Heart right ventricle (tissue), 16 donors: Measurements from ENCODE around the gene SLC36A1. TPM values are rescaled to one million over a fixed set of nuclear protein-coding genes. Genes with fewer than 3 reads are reported as not detected.

Source experiments
- ATAC-seq, 8 donors: fragments of 200-7000 bp; cut with Tn5 transposase; one replicate each; pipeline ENCODE4 v1.9.1; 2020; ENCODE audit warnings: mild to moderate bottlenecking in 8 of 8, moderate library complexity in 8 of 8, moderate number of reproducible peaks in 1 of 8
- DNase-seq, 2 donors: peaks; one replicate each; pipeline ENCODE4 v3.0.0-alpha.2; 2020
- H3K27ac ChIP-seq, 10 donors: fragments of 200-600 bp; sonication (generic) in 2 of 10; one replicate each; pipeline versions ENCODE4 v1.5.0 to v1.8.0; 2020 to 2022; ENCODE audit warnings: mild to moderate bottlenecking in 3 of 10
- H3K27me3 ChIP-seq, 7 donors: fragments of 200-600 bp; one replicate each; pipeline ENCODE4 v1.8.0; 2021 to 2022; ENCODE audit warnings: mild to moderate bottlenecking in 2 of 7
- H3K36me3 ChIP-seq, 9 donors: fragments of 200-600 bp; sonication (generic) in 1 of 9; one replicate each; pipeline versions ENCODE4 v1.5.0 to v1.8.0; 2020 to 2022; ENCODE audit warnings: mild to moderate bottlenecking in 2 of 9
- H3K4me1 ChIP-seq, 9 donors: fragments of 200-600 bp; sonication (generic) in 1 of 9; one replicate each; pipeline versions ENCODE4 v1.5.0 to v1.8.0; 2020 to 2022; ENCODE audit warnings: mild to moderate bottlenecking in 4 of 9
- H3K4me3 ChIP-seq, 10 donors: fragments of 200-600 bp; sonication (generic) in 2 of 10; one replicate each; pipeline versions ENCODE4 v1.5.0 to v1.8.0; 2020 to 2022; ENCODE audit warnings: mild to moderate bottlenecking in 7 of 10, moderate library complexity in 2 of 10
- H3K9me3 ChIP-seq, 11 donors: fragments of 200-600 bp in 10 of 11; sonication (generic) in 2 of 11; one replicate each; pipeline versions ENCODE4 v1.5.0 to v1.8.0; 2013 to 2022; ENCODE audit warnings: mild to moderate bottlenecking in 2 of 11, control low read depth in 1 of 11, moderate library complexity in 1 of 11
- CTCF ChIP-seq, 9 donors: fragments of 200-600 bp; sonication (generic) in 2 of 9; IDR thresholded peaks; one replicate each; pipeline versions ENCODE4 v1.5.0 to v1.8.0; 2021 to 2022; ENCODE audit warnings: antibody characterized with exemption in 9 of 9, mild to moderate bottlenecking in 5 of 9, moderate library complexity in 1 of 9
- WGBS, 2 donors: extraction: QIAGEN DNeasy Blood & Tissue Kit; methylation state at CpG; one replicate each; pipeline ENCODE4 v1.1.7; 2013; ENCODE audit warnings: inconsistent platforms in 1 of 2; 5-methylcytosine and 5-hydroxymethylcytosine counted together
- intact Hi-C, 10 donors: fragments of 100-400 bp; cut with DNase I; formaldehyde crosslinking; loops; one replicate each; pipeline versions ENCODE4 v1.11.1 to v1.14.2; 2022
- polyA plus RNA-seq, 2 donors: library from polyadenylated mRNA; stranded (reverse); fragments of 200-250 nt; gene quantifications; one replicate each; pipeline ENCODE4 v1.2.3, GENCODE V29; 2013
- total RNA-seq, 10 donors: library from RNA; stranded (reverse); fragmentation: NEBNext Ultra II Directional in 3 of 10; extraction: Animal tissue kit (Norgen Biotek cat#: 25700) in 3 of 10; gene quantifications; one replicate each; pipeline versions ENCODE4 v1.2.1 to v1.2.4, GENCODE V29; 2021 to 2023
- donor health status: Arrhythmogenic right ventricular cardiomyopathy.
- donor health status: ischemic (EF 13 %, LVEDD 7.1; RV severe dilation, severe dysfunction).
- donor health status: healthy with polysubstance abuse.
- donor health status: DM: no; HTN: yes; CAD: no.
- donor health status: DM: no; HTN: no; CAD: no.
- donor health status: ischemic (EF 25% LVEDD 6.9; RV normal size, moderate dysfunction).
- donor health status: ischemic (EF 25% LVEDD 5.7; RV mildly dilated, moderate dysfunction).
- donor health status: healthy.
- donor health status: DM: yes; HTN: yes; CAD: no.
- donor health status: Ischemic cardiomyopathy.
- donor health status: ischemic (EF 35%, LVEDD 5.7; RV mildly dilated, moderate dysfunction).
- donor health status: nonischemic (EF 11% LVEDD 7.7; RV severe dilation, severe dysfunction).
- donor health status: DM: yes; HTN: yes; CAD: no.
- donor health status: PGD.
- donor health status: ischemic (EF 29% LVEDD 5.4; RV normal size, mild dysfunction).
- donor health status: nonischemic (EF 23%, LVEDD 6.1; RV moderate dilation, normal function).

The SLC36A1 gene
- total and polyA plus RNA-seq, 12 donors, result 0.94 to 15.3 (median 2.6) TPM

DNA sequence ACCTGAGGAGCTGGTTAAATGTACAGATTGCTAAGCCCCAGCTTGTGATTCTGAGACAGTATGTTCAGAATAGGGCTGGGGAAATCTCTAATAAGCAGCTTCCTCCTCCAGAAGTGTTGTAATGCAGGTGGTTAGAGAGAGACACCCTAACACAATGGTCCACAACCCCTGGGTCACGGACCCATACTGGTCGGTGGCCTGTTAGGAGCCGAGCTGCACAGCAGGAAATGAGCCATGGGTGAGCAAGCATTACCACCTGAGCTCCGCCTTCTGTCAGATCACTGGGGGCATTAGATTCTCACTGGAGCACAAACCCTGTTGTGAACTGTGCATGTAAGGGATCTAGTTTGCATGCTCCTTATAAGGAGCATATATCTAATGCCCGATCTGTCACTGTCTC lies 61.8 kb downstream of the SLC36A1 start:
- no peaks in the 10 kb centered on the region for H3K4me1 ChIP-seq
- no peak for TF ChIP-seq CTCF (IDR thresholded peaks at IDR 0.05)
- no peak for DNase-seq
- no peak for ATAC-seq
- intact Hi-C loops, result no loop called here
- 78 to 80% methylated on average over 5 of the region's 5 CpGs for WGBS, 2 donors
- peaks cover 0 to 8% (median 0%) of the 10 kb centered on the region in 9 donors for H3K36me3 ChIP-seq
- no peak overlapping the region for H3K27ac ChIP-seq
- H3K4me3 ChIP-seq, result no peak overlapping the region
- H3K9me3 ChIP-seq, result no peaks in the 10 kb centered on the region
- H3K27me3 ChIP-seq, result no peaks in the 10 kb centered on the region

DNA sequence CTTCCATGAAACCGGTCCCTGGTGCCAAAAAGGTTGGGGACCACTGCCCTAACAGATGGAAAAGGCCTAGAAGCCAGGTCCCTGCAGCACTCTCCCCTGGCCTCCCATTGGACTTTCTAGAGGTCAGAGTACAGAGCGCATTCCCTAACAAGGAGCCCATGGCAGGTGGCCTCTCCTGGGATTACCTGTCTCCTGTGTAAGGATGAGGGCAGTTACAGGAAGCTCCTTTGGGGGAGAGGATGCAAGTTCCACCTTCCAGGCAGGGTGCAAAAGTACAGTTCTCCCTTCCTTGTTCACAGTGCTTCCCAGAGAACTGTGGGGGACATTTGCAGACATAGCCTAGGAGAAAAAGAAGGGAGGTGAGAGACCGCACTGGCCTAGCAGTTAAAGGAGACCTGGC lies 62.4 kb downstream of the SLC36A1 start:
- TF ChIP-seq CTCF (IDR thresholded peaks at IDR 0.05), result no peak
- no peak for ATAC-seq
- DNase-seq, result no peak
- Histone ChIP-seq H3K4me1 (no peaks in the 10 kb centered on the region), H3K9me3 (no peaks in the 10 kb centered on the region), H3K36me3 (peaks cover 0 to 8% (median 0%) of the 10 kb centered on the region in 9 donors), H3K27ac (no peak overlapping the region), H3K27me3 (no peaks in the 10 kb centered on the region), H3K4me3 (no peak overlapping the region)
- WGBS, 2 donors, result 97% methylated on average over 3 of the region's 3 CpGs
- intact Hi-C loops, result no loop called here

- Histone ChIP-seq H3K4me3 (no peak overlapping the region), H3K9me3 (no peaks in the 10 kb centered on the region), H3K36me3 (peaks cover 0 to 3% (median 0%) of the 10 kb centered on the region in 9 donors), H3K27ac (no peak overlapping the region), H3K4me1 (peaks cover 0 to 4% (median 0%) of the 10 kb centered on the region in 9 donors), H3K27me3 (no peaks in the 10 kb centered on the region)
- no peak for TF ChIP-seq CTCF (IDR thresholded peaks at IDR 0.05)
- intact Hi-C loops, result no loop called here
- ATAC-seq (no peak), DNase-seq (no peak)
- WGBS, 2 donors, result 95 to 96% methylated on average over 8 of the region's 8 CpGs
These were observed 69.9 kb downstream of the SLC36A1 start for GRCh38 chr5:151517122-151517920.

GRCh38 chr5:151520294-151520693 lies 72.9 kb downstream of the SLC36A1 start:
- H3K4me3 ChIP-seq, result no peak overlapping the region
- peak in 8 of 9 donors; percentile 8 to 48 (median 32) for TF ChIP-seq CTCF (IDR thresholded peaks at IDR 0.05)
- no peaks in the 10 kb centered on the region for H3K9me3 ChIP-seq
- H3K4me1 ChIP-seq, result peaks cover 0 to 4% (median 0%) of the 10 kb centered on the region in 9 donors
- no peak overlapping the region for H3K27ac ChIP-seq
- DNase-seq, result no peak
- H3K36me3 ChIP-seq, result no peaks in the 10 kb centered on the region
- H3K27me3 ChIP-seq, result no peaks in the 10 kb centered on the region
- WGBS, 2 donors, result 58 to 63% methylated on average over 7 of the region's 7 CpGs
- intact Hi-C loops, result loop anchor here (1.0 to 10.0 kb wide), 6 partner anchors 132 to 225 kb away; no protein-coding TSS in a partner anchor
- ATAC-seq, result peak in 5 of 8 donors; percentile 44 to 77 (median 67)
